Stimulated activated effector memory CD8-positive, alpha-beta T cell treated with anti-CD3 and anti-CD28 coated beads, Interleukin-12 subunit alpha, Interleukin-12 subunit beta, amount 100 ng/mL, for 72 hours (primary cell): ENCODE results near the gene ADGRA3.

Experiments
- ATAC-seq: fragments of 150-1000 bp; cut with Tn5 transposase; 2 replicates; pipeline ENCODE4 v1.10.0; 2021
- DNase-seq, 2 donors: peaks; one replicate each; pipeline ENCODE4 v3.0.0; 2021 to 2022; ENCODE audit warnings: low spot score in 2 of 2
- H3K27ac Mint-ChIP-seq: one replicate; pipeline ENCODE4 v1.8.0; 2022; ENCODE audit warnings: mild to moderate bottlenecking, mixed read lengths
- H3K36me3 Mint-ChIP-seq: one replicate; pipeline ENCODE4 v1.8.0; 2022; ENCODE audit warnings: mild to moderate bottlenecking, mixed read lengths
- H3K4me1 Mint-ChIP-seq: one replicate; pipeline ENCODE4 v1.8.0; 2022; ENCODE audit warnings: mixed read lengths
- H3K4me3 Mint-ChIP-seq: one replicate; pipeline ENCODE4 v1.8.0; 2022; ENCODE audit warnings: mild to moderate bottlenecking, mixed read lengths
- H3K9me3 Mint-ChIP-seq: one replicate; pipeline ENCODE4 v1.8.0; 2022; ENCODE audit warnings: mixed read lengths

ADGRA3 gene

GRCh38 chr4:22444813-22445212 lies 71.1 kb downstream of the ADGRA3 start:
- H3K4me1 Mint-ChIP-seq, result no peaks in the 10 kb centered on the region
- no peak for DNase-seq
- H3K36me3 Mint-ChIP-seq, result no peaks in the 10 kb centered on the region
- ATAC-seq, result no peak
- H3K9me3 Mint-ChIP-seq, result no peaks in the 10 kb centered on the region
- H3K27ac Mint-ChIP-seq, result no peak overlapping the region
- no peak overlapping the region for H3K4me3 Mint-ChIP-seq

GRCh38 chr4:22442956-22443355 lies 72.9 kb downstream of the ADGRA3 start:
- ATAC-seq, result no peak
- H3K9me3 Mint-ChIP-seq, result peaks cover 8% of the 10 kb centered on the region
- DNase-seq, result no peak
- H3K27ac Mint-ChIP-seq, result no peak overlapping the region
- no peaks in the 10 kb centered on the region for H3K36me3 Mint-ChIP-seq
- H3K4me3 Mint-ChIP-seq, result no peak overlapping the region
- H3K4me1 Mint-ChIP-seq, result no peaks in the 10 kb centered on the region

- no peak overlapping the region for H3K4me3 Mint-ChIP-seq
- no peaks in the 10 kb centered on the region for H3K36me3 Mint-ChIP-seq
- H3K27ac Mint-ChIP-seq, result no peak overlapping the region
- no peak for ATAC-seq
- DNase-seq, result no peak
- peaks cover 12% of the 10 kb centered on the region for H3K9me3 Mint-ChIP-seq
- no peaks in the 10 kb centered on the region for H3K4me1 Mint-ChIP-seq
These were observed 74.9 kb downstream of the ADGRA3 start for GRCh38 chr4:22440999-22441398.

GRCh38 chr4:22439947-22440346 lies 75.9 kb downstream of the ADGRA3 start:
- Mint-ChIP-seq H3K27ac (no peak overlapping the region), H3K4me3 (no peak overlapping the region), H3K4me1 (no peaks in the 10 kb centered on the region), H3K36me3 (no peaks in the 10 kb centered on the region), H3K9me3 (peaks cover 14% of the 10 kb centered on the region)
- no peak for DNase-seq
- no peak for ATAC-seq

GRCh38 chr4:22435652-22436051 lies 80.2 kb downstream of the ADGRA3 start:
- no peak for DNase-seq
- H3K9me3 Mint-ChIP-seq, result peaks cover 14% of the 10 kb centered on the region
- no peaks in the 10 kb centered on the region for H3K4me1 Mint-ChIP-seq
- no peak for ATAC-seq
- no peak overlapping the region for H3K4me3 Mint-ChIP-seq
- H3K36me3 Mint-ChIP-seq, result no peaks in the 10 kb centered on the region
- no peak overlapping the region for H3K27ac Mint-ChIP-seq

- no peak for ATAC-seq
- Mint-ChIP-seq H3K4me1 (no peaks in the 10 kb centered on the region), H3K9me3 (peaks cover 14% of the 10 kb centered on the region), H3K27ac (no peak overlapping the region), H3K36me3 (no peaks in the 10 kb centered on the region), H3K4me3 (no peak overlapping the region)
- no peak for DNase-seq
These were observed 81.0 kb downstream of the ADGRA3 start for GRCh38 chr4:22434895-22435294.

- DNase-seq, result no peak
- H3K4me1 Mint-ChIP-seq, result no peaks in the 10 kb centered on the region
- H3K27ac Mint-ChIP-seq, result no peak overlapping the region
- no peaks in the 10 kb centered on the region for H3K36me3 Mint-ChIP-seq
- no peak overlapping the region for H3K4me3 Mint-ChIP-seq
- no peak for ATAC-seq
- peaks cover 6% of the 10 kb centered on the region for H3K9me3 Mint-ChIP-seq
These were observed 85.2 kb downstream of the ADGRA3 start for GRCh38 chr4:22430626-22431025.

- peaks cover 9% of the 10 kb centered on the region for H3K9me3 Mint-ChIP-seq
- H3K27ac Mint-ChIP-seq, result no peak overlapping the region
- ATAC-seq (no peak), DNase-seq (no peak)
- no peak overlapping the region for H3K4me3 Mint-ChIP-seq
- H3K36me3 Mint-ChIP-seq, result no peaks in the 10 kb centered on the region
- no peaks in the 10 kb centered on the region for H3K4me1 Mint-ChIP-seq
These were observed 87.4 kb downstream of the ADGRA3 start for GRCh38 chr4:22428441-22428840.

- Mint-ChIP-seq H3K4me1 (no peaks in the 10 kb centered on the region), H3K36me3 (no peaks in the 10 kb centered on the region)
These were observed 88.2 kb downstream of the ADGRA3 start for GRCh38 chr4:22427675-22428074.

GRCh38 chr4:22420291-22420690 lies 95.6 kb downstream of the ADGRA3 start:
- ATAC-seq (no peak), DNase-seq (no peak)
- no peak overlapping the region for H3K4me3 Mint-ChIP-seq
- peaks cover 16% of the 10 kb centered on the region for H3K9me3 Mint-ChIP-seq
- no peaks in the 10 kb centered on the region for H3K4me1 Mint-ChIP-seq
- H3K36me3 Mint-ChIP-seq, result no peaks in the 10 kb centered on the region
- H3K27ac Mint-ChIP-seq, result no peak overlapping the region

More at GRCh38 chr4:22427675-22428074, 88.2 kb downstream of the ADGRA3 start:
- H3K9me3 Mint-ChIP-seq, result peaks cover 9% of the 10 kb centered on the region
- DNase-seq, result no peak
- no peak overlapping the region for H3K27ac Mint-ChIP-seq
- no peak for ATAC-seq
- no peak overlapping the region for H3K4me3 Mint-ChIP-seq

- ATAC-seq, result no peak
- no peaks in the 10 kb centered on the region for H3K4me1 Mint-ChIP-seq
- H3K4me3 Mint-ChIP-seq, result no peak overlapping the region
- no peak overlapping the region for H3K27ac Mint-ChIP-seq
- no peaks in the 10 kb centered on the region for H3K36me3 Mint-ChIP-seq
- no peak for DNase-seq
- H3K9me3 Mint-ChIP-seq, result peaks cover 14% of the 10 kb centered on the region
These were observed 98.5 kb downstream of the ADGRA3 start for GRCh38 chr4:22417408-22417807.

GRCh38 chr4:22416403-22416802 lies 99.5 kb downstream of the ADGRA3 start:
- ATAC-seq (no peak), DNase-seq (no peak)
- H3K36me3 Mint-ChIP-seq, result no peaks in the 10 kb centered on the region
- H3K4me3 Mint-ChIP-seq, result no peak overlapping the region
- peaks cover 14% of the 10 kb centered on the region for H3K9me3 Mint-ChIP-seq
- H3K27ac Mint-ChIP-seq, result no peak overlapping the region
- H3K4me1 Mint-ChIP-seq, result no peaks in the 10 kb centered on the region

GRCh38 chr4:22414833-22415232 lies 101.0 kb downstream of the ADGRA3 start:
- ATAC-seq (no peak), DNase-seq (no peak)
- Mint-ChIP-seq H3K4me3 (no peak overlapping the region), H3K36me3 (no peaks in the 10 kb centered on the region), H3K27ac (no peak overlapping the region), H3K9me3 (peaks cover 11% of the 10 kb centered on the region), H3K4me1 (no peaks in the 10 kb centered on the region)

GRCh38 chr4:22413471-22413870 lies 102.4 kb downstream of the ADGRA3 start:
- ATAC-seq, result no peak
- Mint-ChIP-seq H3K4me1 (no peaks in the 10 kb centered on the region), H3K27ac (no peak overlapping the region)

GRCh38 chr4:22412013-22412412 lies 103.9 kb downstream of the ADGRA3 start:
- Mint-ChIP-seq H3K27ac (no peak overlapping the region), H3K4me3 (no peak overlapping the region), H3K9me3 (peaks cover 2% of the 10 kb centered on the region), H3K4me1 (no peaks in the 10 kb centered on the region), H3K36me3 (no peaks in the 10 kb centered on the region)
- DNase-seq (no peak), ATAC-seq (no peak)

More at GRCh38 chr4:22413471-22413870, 102.4 kb downstream of the ADGRA3 start:
- H3K9me3 Mint-ChIP-seq, result peaks cover 10% of the 10 kb centered on the region
- no peak for DNase-seq
- no peak overlapping the region for H3K4me3 Mint-ChIP-seq
- H3K36me3 Mint-ChIP-seq, result no peaks in the 10 kb centered on the region

- no peaks in the 10 kb centered on the region for H3K4me1 Mint-ChIP-seq
- DNase-seq (no peak), ATAC-seq (no peak)
- H3K36me3 Mint-ChIP-seq, result no peaks in the 10 kb centered on the region
- peaks cover 2% of the 10 kb centered on the region for H3K9me3 Mint-ChIP-seq
- H3K27ac Mint-ChIP-seq, result no peak overlapping the region
- H3K4me3 Mint-ChIP-seq, result no peak overlapping the region
These were observed 105.1 kb downstream of the ADGRA3 start for GRCh38 chr4:22410645-22411247.

GRCh38 chr4:22408474-22408873 lies 107.4 kb downstream of the ADGRA3 start:
- H3K9me3 Mint-ChIP-seq, result no peaks in the 10 kb centered on the region
- H3K27ac Mint-ChIP-seq, result no peak overlapping the region
- ATAC-seq (no peak), DNase-seq (no peak)
- no peaks in the 10 kb centered on the region for H3K4me1 Mint-ChIP-seq
- no peak overlapping the region for H3K4me3 Mint-ChIP-seq
- H3K36me3 Mint-ChIP-seq, result no peaks in the 10 kb centered on the region
